HEK293 (cell line): ENCODE data around the gene DHRS13.

Source experiments
- CTCF ChIA-PET: fragments of 350-600 bp; formaldehyde crosslinking; extraction: SDS; loops from one replicate; lab custom pipeline; 2021; ENCODE audit warnings: antibody characterized with exemption; lab: Yijun Ruan, JAX
- POLR2A ChIA-PET: fragments of 300-600 bp; formaldehyde crosslinking; extraction: SDS; loops from one replicate; lab custom pipeline; 2020; ENCODE audit warnings: antibody characterized with exemption, inconsistent platforms; lab: Yijun Ruan, JAX
- H3K27ac ChIP-seq: fragments of 200-500 bp; sonication (Bioruptor generic); 2 replicates; pipeline ENCODE4 v1.5.1; 2014; ENCODE audit warnings: low read depth, low read length, control low read depth, inconsistent platforms; ENCODE audit errors: extremely low read depth
- H3K36me3 ChIP-seq, 2 experiments: fragments of 200-500 bp in 1 of 2; sonication (Bioruptor generic) in 1 of 2; 1 replicate in 1 of 2; 2 replicates in 1 of 2; pipeline ENCODE4 v1.5.1; 2014 to 2017; ENCODE audit warnings: inconsistent platforms in 2 of 2, low read length in 2 of 2; ENCODE audit not compliant: control insufficient read depth in 2 of 2, insufficient read depth in 1 of 2
- H3K4me1 ChIP-seq: fragments of 200-500 bp; sonication (Bioruptor generic); 2 replicates; pipeline ENCODE4 v1.5.1; 2014; ENCODE audit warnings: mild to moderate bottlenecking, low read length, inconsistent platforms; ENCODE audit not compliant: control insufficient read depth, insufficient read depth
- H3K4me3 ChIP-seq: 2 replicates; pipeline ENCODE4 v1.5.1; 2011; ENCODE audit warnings: low read depth, mild to moderate bottlenecking, control low read depth, low read length, moderate library complexity
- H3K9me3 ChIP-seq: fragments of 200-500 bp; sonication (Bioruptor generic); 2 replicates; pipeline ENCODE4 v1.5.1; 2014; ENCODE audit warnings: low read depth, low read length, inconsistent platforms; ENCODE audit not compliant: control insufficient read depth, insufficient read depth
- CTCF ChIP-seq: fragments of 450-650 bp; formaldehyde crosslinking; IDR thresholded peaks from 2 replicates; pipeline ENCODE4 v1.5.1; 2016; ENCODE audit warnings: missing biosample characterization, missing genetic modification characterization
- GLIS1 ChIP-seq: fragments of 450-650 bp; formaldehyde crosslinking; IDR thresholded peaks from 2 replicates; pipeline ENCODE4 v1.5.1; 2016; ENCODE audit warnings: missing biosample characterization, missing genetic modification characterization
- KLF8 ChIP-seq: fragments of 450-650 bp; formaldehyde crosslinking; IDR thresholded peaks from 2 replicates; pipeline ENCODE4 v1.5.1; 2016; ENCODE audit warnings: missing biosample characterization, missing genetic modification characterization
- MZF1 ChIP-seq: fragments of 450-650 bp; formaldehyde crosslinking; IDR thresholded peaks from 2 replicates; pipeline ENCODE4 v1.5.1; 2017; ENCODE audit warnings: missing biosample characterization, missing genetic modification characterization, borderline replicate concordance
- PRDM10 ChIP-seq: fragments of 450-650 bp; formaldehyde crosslinking; IDR thresholded peaks from 2 replicates; pipeline ENCODE4 v1.5.1; 2016; ENCODE audit warnings: missing biosample characterization, missing genetic modification characterization
- ZNF274 ChIP-seq, 2 experiments: fragments of 200-500 bp in 1 of 2; fragments of 450-650 bp in 1 of 2; sonication (Bioruptor generic) in 1 of 2; formaldehyde crosslinking in 1 of 2; IDR thresholded peaks; 2 replicates each; pipeline versions ENCODE4 v1.5.1 to v1.6.1; 2014 to 2016; ENCODE audit warnings: borderline replicate concordance in 1 of 2, inconsistent platforms in 1 of 2, low read length in 1 of 2, missing biosample characterization in 1 of 2, missing genetic modification characterization in 1 of 2
- ZNF48 ChIP-seq: fragments of 450-650 bp; formaldehyde crosslinking; IDR thresholded peaks from 2 replicates; pipeline ENCODE4 v1.5.1; 2016; ENCODE audit warnings: missing biosample characterization, missing genetic modification characterization
- ZNF600 ChIP-seq: fragments of 450-650 bp; formaldehyde crosslinking; IDR thresholded peaks from 2 replicates; pipeline ENCODE4 v1.5.1; 2016; ENCODE audit warnings: missing biosample characterization, missing genetic modification characterization
- TF ChIP-seq, protein P1 (sequence below): fragments of 450-650 bp; formaldehyde crosslinking; IDR thresholded peaks from 2 replicates; pipeline ENCODE4 v1.5.1; 2017; ENCODE audit warnings: missing biosample characterization, missing genetic modification characterization
- TF ChIP-seq, protein P2 (sequence below): fragments of 450-650 bp; formaldehyde crosslinking; IDR thresholded peaks from 2 replicates; pipeline ENCODE4 v1.5.1; 2016; ENCODE audit warnings: missing biosample characterization, missing genetic modification characterization

Gene DHRS13

GRCh38 chr17:28865946-28866752, 36.7 kb downstream of the DHRS13 start (continued):
- TF ChIP-seq GLIS1: peak; percentile 85
- TF ChIP-seq, all 188 proteins: peak for 11

- Histone ChIP-seq H3K4me3 (no peak overlapping the region), H3K27ac (no peak overlapping the region), H3K9me3 (no peaks in the 10 kb centered on the region), H3K36me3 (peaks cover 0 to 14% of the 10 kb centered on the region in 2 experiments; a peak in 1 of 3 replicates), H3K4me1 (no peaks in the 10 kb centered on the region)
- ChIA-PET POLR2A (interaction anchor here (1.0 to 1.3 kb wide), 2 partner anchors 28 to 146 kb away, joined by 3 to 6 read pairs; partner anchors contain the start of gene RPL23A), CTCF (interaction anchor here (0.7 to 4.7 kb wide), 4 partner anchors 16 to 102 kb away, joined by 3 to 23 read pairs (median 5); no protein-coding TSS in a partner anchor)
- no peak for TF ChIP-seq MZF1 (tag by site-specific recombination)
- TF ChIP-seq GLIS1: peak; percentile 72
- TF ChIP-seq ZNF48: no peak
- 0 out of 2 replicates have a peak, but pooled peaks have one; percentile 52 for TF ChIP-seq ZNF600 (tag by site-specific recombination)
- no peak for TF ChIP-seq KLF8 (tag by site-specific recombination)
- TF ChIP-seq, protein P1, sequence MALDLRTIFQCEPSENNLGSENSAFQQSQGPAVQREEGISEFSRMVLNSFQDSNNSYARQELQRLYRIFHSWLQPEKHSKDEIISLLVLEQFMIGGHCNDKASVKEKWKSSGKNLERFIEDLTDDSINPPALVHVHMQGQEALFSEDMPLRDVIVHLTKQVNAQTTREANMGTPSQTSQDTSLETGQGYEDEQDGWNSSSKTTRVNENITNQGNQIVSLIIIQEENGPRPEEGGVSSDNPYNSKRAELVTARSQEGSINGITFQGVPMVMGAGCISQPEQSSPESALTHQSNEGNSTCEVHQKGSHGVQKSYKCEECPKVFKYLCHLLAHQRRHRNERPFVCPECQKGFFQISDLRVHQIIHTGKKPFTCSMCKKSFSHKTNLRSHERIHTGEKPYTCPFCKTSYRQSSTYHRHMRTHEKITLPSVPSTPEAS (tag by site-specific recombination): no peak
- TF ChIP-seq PRDM10 (tag by site-specific recombination): peak; percentile 57; the same call in 1 of the 2 replicates
- no peak for TF ChIP-seq CTCF (tag by site-specific recombination)
- no peak for TF ChIP-seq ZNF274 (IDR thresholded peaks at IDR 0.05; ENCODE audit: low read length)
- TF ChIP-seq ZNF274 (tag by site-specific recombination; IDR thresholded peaks at IDR 0.05; ENCODE audit: borderline replicate concordance): no peak
- TF ChIP-seq, protein P2, sequence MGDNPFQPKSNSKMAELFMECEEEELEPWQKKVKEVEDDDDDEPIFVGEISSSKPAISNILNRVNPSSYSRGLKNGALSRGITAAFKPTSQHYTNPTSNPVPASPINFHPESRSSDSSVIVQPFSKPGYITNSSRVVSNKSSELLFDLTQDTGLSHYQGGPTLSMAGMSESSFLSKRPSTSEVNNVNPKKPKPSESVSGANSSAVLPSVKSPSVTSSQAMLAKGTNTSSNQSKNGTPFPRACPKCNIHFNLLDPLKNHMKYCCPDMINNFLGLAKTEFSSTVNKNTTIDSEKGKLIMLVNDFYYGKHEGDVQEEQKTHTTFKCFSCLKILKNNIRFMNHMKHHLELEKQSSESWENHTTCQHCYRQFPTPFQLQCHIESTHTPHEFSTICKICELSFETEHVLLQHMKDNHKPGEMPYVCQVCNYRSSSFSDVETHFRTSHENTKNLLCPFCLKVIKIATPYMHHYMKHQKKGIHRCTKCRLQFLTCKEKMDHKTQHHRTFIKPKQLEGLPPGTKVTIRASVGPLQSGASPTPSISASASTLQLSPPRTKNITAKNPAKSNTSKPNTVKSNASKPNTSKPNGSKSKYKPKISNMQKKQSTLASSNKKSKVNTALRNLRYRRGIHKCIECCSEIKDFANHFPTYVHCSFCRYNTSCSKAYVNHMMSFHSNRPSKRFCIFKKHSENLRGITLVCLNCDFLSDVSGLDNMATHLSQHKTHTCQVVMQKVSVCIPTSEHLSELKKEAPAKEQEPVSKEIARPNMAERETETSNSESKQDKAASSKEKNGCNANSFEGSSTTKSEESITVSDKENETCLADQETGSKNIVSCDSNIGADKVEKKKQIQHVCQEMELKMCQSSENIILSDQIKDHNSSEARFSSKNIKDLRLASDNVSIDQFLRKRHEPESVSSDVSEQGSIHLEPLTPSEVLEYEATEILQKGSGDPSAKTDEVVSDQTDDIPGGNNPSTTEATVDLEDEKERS (tag by site-specific recombination): no peak
These were observed 37.7 kb downstream of the DHRS13 start for GRCh38 chr17:28864991-28865849.
